ENCODE measurements around the gene JPT1. TPM values are rescaled to one million over a fixed set of nuclear protein-coding genes. Genes with fewer than 3 reads are reported as not detected.
"Not testable (repeated sequence)": the region's sequence is repeated elsewhere in the genome, so short reads cannot be mapped to it uniquely, and the experiment has no call there.

The JPT1 gene
- total RNA-seq, 2 donors from 2014 or later = 40.0 to 46.8 TPM

- DNase-seq (no peak), ATAC-seq (no peak)
- Mint-ChIP-seq H3K27ac (peak overlapping the region; percentile 67), H3K4me3 (no peak overlapping the region), H3K4me1 (peaks cover 22% of the 10 kb centered on the region), H3K36me3 (ENCODE audit: low read depth) (peaks cover 7% of the 10 kb centered on the region), H3K27me3 (no peaks in the 10 kb centered on the region)
- no peaks in the 10 kb centered on the region for H3K9me3 ChIP-seq (ENCODE audit: control insufficient read depth, low read length, poor library complexity, severe bottlenecking)
Observed at GRCh38 chr17:75147878-75148546, 6.3 kb downstream of the JPT1 start.

GRCh38 chr17:75146592-75146991 is 7.7 kb downstream of the JPT1 start:
- H3K27ac Mint-ChIP-seq = peak overlapping the region; percentile 59
- peaks cover 7% of the 10 kb centered on the region for H3K36me3 Mint-ChIP-seq (ENCODE audit: low read depth)
- no peaks in the 10 kb centered on the region for H3K27me3 Mint-ChIP-seq

GRCh38 chr17:75144816-75145512 is 9.3 kb downstream of the JPT1 start:
- H3K9me3 ChIP-seq (ENCODE audit: control insufficient read depth, low read length, poor library complexity, severe bottlenecking) = no peaks in the 10 kb centered on the region
- peaks cover 7% of the 10 kb centered on the region for H3K36me3 Mint-ChIP-seq (ENCODE audit: low read depth)
- ATAC-seq (no peak), DNase-seq (no peak)
- H3K27me3 Mint-ChIP-seq = no peaks in the 10 kb centered on the region
- H3K4me3 Mint-ChIP-seq = no peak overlapping the region
- peaks cover 21% of the 10 kb centered on the region for H3K4me1 Mint-ChIP-seq
- H3K27ac Mint-ChIP-seq = no peak overlapping the region

More at GRCh38 chr17:75146592-75146991, 7.7 kb downstream of the JPT1 start:
- ATAC-seq (no peak), DNase-seq (no peak)
- H3K4me3 Mint-ChIP-seq = no peak overlapping the region
- H3K9me3 ChIP-seq (ENCODE audit: control insufficient read depth, low read length, poor library complexity, severe bottlenecking) = no peaks in the 10 kb centered on the region
- H3K4me1 Mint-ChIP-seq = peaks cover 8% of the 10 kb centered on the region

- DNase-seq (no peak), ATAC-seq (no peak)
- H3K36me3 Mint-ChIP-seq (ENCODE audit: low read depth) = peaks cover 3% of the 10 kb centered on the region
- H3K27ac Mint-ChIP-seq = no peak overlapping the region
- no peaks in the 10 kb centered on the region for H3K9me3 ChIP-seq (ENCODE audit: control insufficient read depth, low read length, poor library complexity, severe bottlenecking)
- H3K4me1 Mint-ChIP-seq = peaks cover 17% of the 10 kb centered on the region
- no peak overlapping the region for H3K4me3 Mint-ChIP-seq
- no peaks in the 10 kb centered on the region for H3K27me3 Mint-ChIP-seq
Observed at GRCh38 chr17:75142236-75142971, 11.9 kb downstream of the JPT1 start.

- Mint-ChIP-seq H3K4me3 (no peak overlapping the region), H3K4me1 (peaks cover 13% of the 10 kb centered on the region), H3K27me3 (no peaks in the 10 kb centered on the region), H3K36me3 (ENCODE audit: low read depth) (no peaks in the 10 kb centered on the region), H3K27ac (peak overlapping the region; percentile 81)
- no peak for ATAC-seq
- no peaks in the 10 kb centered on the region for H3K9me3 ChIP-seq (ENCODE audit: control insufficient read depth, low read length, poor library complexity, severe bottlenecking)
- DNase-seq = no peak
Observed at GRCh38 chr17:75138519-75138918, 15.8 kb downstream of the JPT1 start.

GRCh38 chr17:75137762-75138161 is 16.6 kb downstream of the JPT1 start:
- not testable (repeated sequence) for H3K27me3 Mint-ChIP-seq; DNase-seq; H3K36me3 Mint-ChIP-seq (ENCODE audit: low read depth); ATAC-seq; H3K4me3 Mint-ChIP-seq; H3K9me3 ChIP-seq (ENCODE audit: control insufficient read depth, low read length, poor library complexity, severe bottlenecking)
- peak overlapping the region; percentile 81 for H3K27ac Mint-ChIP-seq
- H3K4me1 Mint-ChIP-seq = peaks cover 13% of the 10 kb centered on the region

GRCh38 chr17:75135946-75136345 is 18.4 kb downstream of the JPT1 start:
- Mint-ChIP-seq H3K27ac (peak overlapping the region; percentile 43), H3K4me3 (no peak overlapping the region), H3K27me3 (no peaks in the 10 kb centered on the region), H3K4me1 (peaks cover 10% of the 10 kb centered on the region), H3K36me3 (ENCODE audit: low read depth) (no peaks in the 10 kb centered on the region)
- no peaks in the 10 kb centered on the region for H3K9me3 ChIP-seq (ENCODE audit: control insufficient read depth, low read length, poor library complexity, severe bottlenecking)
- ATAC-seq (no peak), DNase-seq (no peak)

- peaks cover 8% of the 10 kb centered on the region for H3K4me1 Mint-ChIP-seq
- DNase-seq = no peak
- no peak for ATAC-seq
- H3K9me3 ChIP-seq (ENCODE audit: control insufficient read depth, low read length, poor library complexity, severe bottlenecking) = no peaks in the 10 kb centered on the region
- H3K4me3 Mint-ChIP-seq = no peak overlapping the region
- H3K36me3 Mint-ChIP-seq (ENCODE audit: low read depth) = no peaks in the 10 kb centered on the region
- no peaks in the 10 kb centered on the region for H3K27me3 Mint-ChIP-seq
- peak overlapping the region; percentile 43 for H3K27ac Mint-ChIP-seq
Observed at GRCh38 chr17:75135452-75135851, 18.9 kb downstream of the JPT1 start.

GRCh38 chr17:75133607-75134347 is 20.5 kb downstream of the JPT1 start:
- H3K4me3 Mint-ChIP-seq; ATAC-seq; H3K36me3 Mint-ChIP-seq (ENCODE audit: low read depth); DNase-seq; H3K9me3 ChIP-seq (ENCODE audit: control insufficient read depth, low read length, poor library complexity, severe bottlenecking); H3K27me3 Mint-ChIP-seq: not testable (repeated sequence)
- Mint-ChIP-seq H3K27ac (peak overlapping the region; percentile 91), H3K4me1 (peaks cover 11% of the 10 kb centered on the region)

- Mint-ChIP-seq H3K27me3 (no peaks in the 10 kb centered on the region), H3K27ac (peak overlapping the region; percentile 91), H3K4me3 (no peak overlapping the region), H3K36me3 (ENCODE audit: low read depth) (no peaks in the 10 kb centered on the region), H3K4me1 (peaks cover 13% of the 10 kb centered on the region)
- DNase-seq (no peak), ATAC-seq (no peak)
- H3K9me3 ChIP-seq (ENCODE audit: control insufficient read depth, low read length, poor library complexity, severe bottlenecking) = no peaks in the 10 kb centered on the region
Observed at GRCh38 chr17:75133001-75133400, 21.3 kb downstream of the JPT1 start.

- H3K27me3 Mint-ChIP-seq; DNase-seq; ATAC-seq; H3K9me3 ChIP-seq (ENCODE audit: control insufficient read depth, low read length, poor library complexity, severe bottlenecking); H3K36me3 Mint-ChIP-seq (ENCODE audit: low read depth): not testable (repeated sequence)
- H3K4me1 Mint-ChIP-seq = peaks cover 13% of the 10 kb centered on the region
- peak overlapping the region; percentile 87 for H3K4me3 Mint-ChIP-seq
- peak overlapping the region; percentile 91 for H3K27ac Mint-ChIP-seq
Observed at GRCh38 chr17:75132018-75133000, 22.0 kb downstream of the JPT1 start.
